Peyer's patch (tissue), 4 donors: Measurements from ENCODE around the gene SPOCK2. TPM values are rescaled to one million over a fixed set of nuclear protein-coding genes. Genes with fewer than 3 reads are reported as not detected.

Source experiments
- DNase-seq, 3 donors: peaks; one replicate each; pipeline ENCODE4 v3.0.0-alpha.2; 2017 to 2019
- H3K27ac ChIP-seq, 4 donors: fragments of 200-600 bp; sonication (generic); one replicate each; pipeline ENCODE4 v1.5.1; 2016 to 2019
- H3K27me3 ChIP-seq, 2 donors: fragments of 200-600 bp; sonication (generic); one replicate each; pipeline ENCODE4 v1.5.1; 2019
- H3K36me3 ChIP-seq, 3 donors: fragments of 200-600 bp; sonication (generic); one replicate each; pipeline ENCODE4 v1.5.1; 2016 to 2019
- H3K4me1 ChIP-seq, 4 donors: fragments of 200-600 bp; sonication (generic); one replicate each; pipeline ENCODE4 v1.5.1; 2016 to 2019
- H3K4me3 ChIP-seq, 4 donors: fragments of 200-600 bp; sonication (generic); 1 replicate in 3 of 4; 2 replicates in 1 of 4; pipeline ENCODE4 v1.5.1; 2016 to 2019; ENCODE audit warnings: mild to moderate bottlenecking in 1 of 4
- H3K9me3 ChIP-seq, 4 donors: fragments of 200-600 bp; sonication (generic); one replicate each; pipeline ENCODE4 v1.5.1; 2016 to 2019; ENCODE audit warnings: mild to moderate bottlenecking in 1 of 4
- POLR2A ChIP-seq, 2 donors: fragments of 450-650 bp; IDR thresholded peaks; one replicate each; pipeline ENCODE4 v1.5.1; 2017; ENCODE audit warnings: antibody characterized with exemption in 2 of 2, mild to moderate bottlenecking in 2 of 2, moderate library complexity in 2 of 2
- total RNA-seq, 4 donors: library from RNA; depleted of rRNA; stranded (reverse); fragments of >200 nt; gene quantifications; one replicate each; pipeline ENCODE4 v1.1.0, GENCODE V29; 2016
- TF ChIP-seq, protein P1 (sequence below), 6 experiments: fragments of 450-650 bp in 4 of 6; fragments of 200-600 bp in 2 of 6; sonication (generic) in 1 of 6; IDR thresholded peaks; one replicate each; pipeline ENCODE4 v1.5.1; 2017 to 2019; ENCODE audit warnings: antibody characterized with exemption in 6 of 6, mild to moderate bottlenecking in 3 of 6, moderate library complexity in 1 of 6

Gene SPOCK2
- total RNA-seq, 4 donors from 2014 or later = 8.3 to 54.5 (median 11.4) TPM

DNA sequence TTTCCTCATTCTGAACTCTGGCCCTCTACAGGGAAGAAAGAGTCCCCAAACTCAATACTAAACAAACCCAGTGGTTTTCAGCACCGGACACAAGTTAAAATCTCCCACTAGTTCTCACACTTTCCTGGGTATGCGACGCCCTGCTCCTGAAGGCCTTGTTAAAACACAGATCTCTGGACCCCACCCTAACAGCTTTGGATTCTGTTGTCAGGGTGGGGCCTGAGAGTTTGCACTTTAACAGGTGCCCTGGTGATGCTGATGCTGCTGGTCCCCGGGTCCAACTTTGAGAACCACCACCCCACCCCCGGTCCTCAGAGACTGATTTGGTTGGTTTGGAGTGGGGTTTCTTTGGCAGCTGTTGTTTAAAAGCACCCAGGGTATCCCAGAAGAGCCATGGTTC, 62.5 kb downstream of the SPOCK2 start:
- Histone ChIP-seq H3K27me3 (no peaks in the 10 kb centered on the region), H3K9me3 (no peaks in the 10 kb centered on the region), H3K4me3 (no peak overlapping the region), H3K36me3 (no peaks in the 10 kb centered on the region), H3K4me1 (peaks cover 0 to 12% (median 1%) of the 10 kb centered on the region in 4 donors), H3K27ac (no peak overlapping the region)
- TF ChIP-seq, protein P1, sequence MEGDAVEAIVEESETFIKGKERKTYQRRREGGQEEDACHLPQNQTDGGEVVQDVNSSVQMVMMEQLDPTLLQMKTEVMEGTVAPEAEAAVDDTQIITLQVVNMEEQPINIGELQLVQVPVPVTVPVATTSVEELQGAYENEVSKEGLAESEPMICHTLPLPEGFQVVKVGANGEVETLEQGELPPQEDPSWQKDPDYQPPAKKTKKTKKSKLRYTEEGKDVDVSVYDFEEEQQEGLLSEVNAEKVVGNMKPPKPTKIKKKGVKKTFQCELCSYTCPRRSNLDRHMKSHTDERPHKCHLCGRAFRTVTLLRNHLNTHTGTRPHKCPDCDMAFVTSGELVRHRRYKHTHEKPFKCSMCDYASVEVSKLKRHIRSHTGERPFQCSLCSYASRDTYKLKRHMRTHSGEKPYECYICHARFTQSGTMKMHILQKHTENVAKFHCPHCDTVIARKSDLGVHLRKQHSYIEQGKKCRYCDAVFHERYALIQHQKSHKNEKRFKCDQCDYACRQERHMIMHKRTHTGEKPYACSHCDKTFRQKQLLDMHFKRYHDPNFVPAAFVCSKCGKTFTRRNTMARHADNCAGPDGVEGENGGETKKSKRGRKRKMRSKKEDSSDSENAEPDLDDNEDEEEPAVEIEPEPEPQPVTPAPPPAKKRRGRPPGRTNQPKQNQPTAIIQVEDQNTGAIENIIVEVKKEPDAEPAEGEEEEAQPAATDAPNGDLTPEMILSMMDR (IDR thresholded peaks at IDR 0.05) = no peak
- no peak for TF ChIP-seq POLR2A (IDR thresholded peaks at IDR 0.05)
- no peak for DNase-seq

DNA sequence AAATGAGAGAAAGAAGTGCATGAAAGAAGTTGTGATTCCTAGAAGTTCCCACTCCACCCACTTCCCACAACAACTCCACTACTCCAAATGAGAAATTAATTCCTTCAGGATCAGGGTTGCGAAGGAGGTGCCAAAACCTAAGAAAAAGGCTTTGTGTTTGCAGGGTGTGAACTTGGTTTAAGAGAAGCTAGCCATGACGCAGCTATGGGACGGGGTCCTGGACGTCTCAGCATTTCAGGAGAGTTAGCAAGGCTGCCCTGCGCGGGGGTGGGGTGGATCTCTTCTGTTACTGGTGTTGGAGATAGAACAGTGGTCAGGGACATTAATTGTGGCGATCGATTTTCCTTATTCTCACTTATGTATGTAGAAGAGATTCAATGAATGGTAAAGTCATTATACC, 63.0 kb downstream of the SPOCK2 start:
- peaks cover 0 to 12% (median 1%) of the 10 kb centered on the region in 4 donors for H3K4me1 ChIP-seq
- no peaks in the 10 kb centered on the region for H3K27me3 ChIP-seq
- H3K9me3 ChIP-seq = no peaks in the 10 kb centered on the region
- TF ChIP-seq, protein P1 (IDR thresholded peaks at IDR 0.05) = no peak
- TF ChIP-seq POLR2A (IDR thresholded peaks at IDR 0.05) = no peak
- no peak overlapping the region for H3K27ac ChIP-seq
- no peaks in the 10 kb centered on the region for H3K36me3 ChIP-seq
- H3K4me3 ChIP-seq = no peak overlapping the region
- no peak for DNase-seq

DNA sequence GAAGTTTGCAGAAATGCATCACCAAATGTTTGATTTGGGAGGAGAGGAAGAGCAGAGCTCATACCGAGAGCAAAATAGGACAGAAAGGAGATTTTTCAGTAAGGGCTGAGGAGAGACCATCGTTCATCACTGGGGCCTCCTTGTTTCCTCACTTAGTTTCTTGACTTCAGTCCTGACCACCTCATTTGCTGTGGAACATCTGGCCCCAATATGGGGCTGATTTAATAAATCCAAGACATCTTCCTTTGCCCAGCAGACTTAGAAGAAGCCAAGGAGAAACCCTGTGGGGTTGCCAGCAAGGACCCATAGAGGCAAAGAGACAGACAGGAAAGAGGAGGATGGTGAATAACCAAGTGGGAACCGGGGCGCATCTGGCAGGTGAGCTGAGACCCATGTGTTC, 63.8 kb downstream of the SPOCK2 start:
- no peak for DNase-seq
- TF ChIP-seq POLR2A (IDR thresholded peaks at IDR 0.05) = no peak
- TF ChIP-seq, protein P1 (IDR thresholded peaks at IDR 0.05) = no peak
- Histone ChIP-seq H3K9me3 (no peaks in the 10 kb centered on the region), H3K4me1 (peaks cover 0 to 12% (median 1%) of the 10 kb centered on the region in 4 donors), H3K27me3 (no peaks in the 10 kb centered on the region), H3K36me3 (no peaks in the 10 kb centered on the region), H3K27ac (no peak overlapping the region), H3K4me3 (no peak overlapping the region)

DNA sequence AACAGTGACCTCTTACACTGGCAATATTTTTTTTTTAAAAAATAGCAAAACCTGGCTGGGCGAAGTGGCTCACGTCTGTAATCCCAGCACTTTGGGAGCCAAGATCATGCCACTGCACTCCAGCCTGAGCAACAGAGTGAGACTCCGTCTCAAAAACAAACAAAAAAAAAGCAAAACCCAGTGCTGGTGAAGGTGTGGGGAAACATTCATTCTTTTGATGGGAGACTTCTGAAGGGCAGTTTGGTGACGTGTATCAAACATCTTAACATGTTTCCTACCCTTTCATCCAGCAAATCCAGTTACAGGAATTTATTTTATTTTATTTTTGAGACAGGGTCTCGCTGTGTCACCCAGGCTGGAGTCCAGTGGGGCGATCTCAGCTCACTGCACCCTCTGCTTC, 66.1 kb downstream of the SPOCK2 start:
- Histone ChIP-seq H3K27me3 (no peaks in the 10 kb centered on the region), H3K9me3 (no peaks in the 10 kb centered on the region), H3K4me1 (peaks cover 0 to 3% (median under 1%) of the 10 kb centered on the region in 4 donors), H3K4me3 (no peak overlapping the region), H3K27ac (no peak overlapping the region), H3K36me3 (no peaks in the 10 kb centered on the region)
- no peak for DNase-seq
- TF ChIP-seq POLR2A (IDR thresholded peaks at IDR 0.05) = no peak
- TF ChIP-seq, protein P1 (IDR thresholded peaks at IDR 0.05) = no peak

DNA sequence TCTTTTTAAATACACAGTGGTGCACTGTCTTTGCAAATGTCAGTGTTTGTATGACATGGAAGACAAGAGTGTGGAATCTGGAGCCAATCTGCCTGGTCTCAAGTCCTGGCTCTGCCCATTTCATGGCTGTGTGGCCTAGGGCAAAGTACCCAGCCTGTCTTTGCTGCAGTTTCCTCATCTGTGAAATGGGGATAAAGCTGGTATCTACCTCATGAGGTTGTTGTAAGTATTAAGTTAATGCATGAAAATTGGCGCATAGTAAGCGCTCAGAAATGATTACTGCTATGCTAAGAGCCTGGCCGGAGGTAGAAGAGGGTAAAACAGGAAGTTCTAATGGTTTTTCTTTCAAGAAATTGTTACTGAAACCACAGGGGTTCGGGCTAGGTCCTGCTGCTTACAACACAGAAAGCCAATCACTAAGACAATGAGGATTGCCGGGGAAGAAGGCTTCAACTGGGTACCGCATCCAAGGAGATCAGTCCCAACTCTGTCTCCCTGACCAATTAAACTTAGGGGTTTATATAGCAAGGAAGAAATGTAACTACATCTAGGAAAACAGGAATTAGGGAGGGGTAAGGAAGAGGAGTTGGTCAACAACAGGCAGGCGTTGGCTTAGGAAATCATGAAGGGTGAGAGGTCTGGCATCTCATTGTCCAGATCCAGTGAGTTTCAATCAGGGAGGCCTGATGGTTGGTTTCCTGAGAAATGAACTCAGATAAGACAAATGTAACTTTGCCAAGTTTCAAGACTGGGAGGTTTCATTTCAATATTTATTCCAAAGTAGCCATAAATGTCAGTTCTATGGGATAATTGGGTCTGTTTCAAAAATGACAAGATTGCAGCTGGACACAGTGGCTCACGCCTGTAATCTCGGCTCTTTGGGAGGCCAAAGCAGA, 67.2 kb downstream of the SPOCK2 start:
- no peak for DNase-seq
- Histone ChIP-seq H3K27me3 (no peaks in the 10 kb centered on the region), H3K36me3 (no peaks in the 10 kb centered on the region), H3K9me3 (no peaks in the 10 kb centered on the region), H3K4me3 (no peak overlapping the region), H3K4me1 (peaks cover 0 to 6% (median 0%) of the 10 kb centered on the region in 4 donors), H3K27ac (peak overlapping the region in 1 of 4 donors; percentile 15)
- TF ChIP-seq POLR2A (IDR thresholded peaks at IDR 0.05) = no peak
- TF ChIP-seq, protein P1 (IDR thresholded peaks at IDR 0.05) = no peak
